ENCODE results near the gene C1QTNF5.
A peak's percentile ranks its signal among the peaks of the same experiment; 100 is the strongest.

C1QTNF5 gene

GRCh38 chr11:119317592-119318239, 23.0 kb downstream of the C1QTNF5 start:
- TF ChIP-seq CTBP1 (IDR thresholded peaks at IDR 0.05; ENCODE audit: borderline replicate concordance): no peak
- no peak for TF ChIP-seq BHLHE40 (IDR thresholded peaks at IDR 0.05; ENCODE audit: borderline replicate concordance)
- TF ChIP-seq ARNT (IDR thresholded peaks at IDR 0.05): no peak
- no peak for TF ChIP-seq L3MBTL2 (conservative IDR thresholded peaks at IDR 0.05)
- no peak for TF ChIP-seq SP1 (IDR thresholded peaks at IDR 0.05)
- TF ChIP-seq ZNF384 (IDR thresholded peaks at IDR 0.05): no peak
- TF ChIP-seq FOXK2 (IDR thresholded peaks at IDR 0.05): no peak
- no peak for TF ChIP-seq TARDBP (IDR thresholded peaks at IDR 0.05)
- TF ChIP-seq ELF4 (IDR thresholded peaks at IDR 0.05): no peak
- no peak for TF ChIP-seq FOXM1 (IDR thresholded peaks at IDR 0.05; ENCODE audit: borderline replicate concordance)
- TF ChIP-seq NFRKB (IDR thresholded peaks at IDR 0.05): no peak
- no peak for TF ChIP-seq PKNOX1 (IDR thresholded peaks at IDR 0.05)
- TF ChIP-seq SUZ12 (IDR thresholded peaks at IDR 0.05): no peak
- no peak for TF ChIP-seq LEF1 (IDR thresholded peaks at IDR 0.05; ENCODE audit: borderline replicate concordance)
- no peak for TF ChIP-seq HDGF (IDR thresholded peaks at IDR 0.05; ENCODE audit: borderline replicate concordance)
- no peak for TF ChIP-seq FOXA1 (IDR thresholded peaks at IDR 0.05)
- no peak for DNase-seq (ENCODE audit: extremely low spot score)
- ChIA-PET POLR2A (interaction anchor here (0.8 to 3.7 kb wide), 11 partner anchors 10 to 266 kb away, joined by 3 to 17 read pairs (median 4); partner anchors contain the start of genes CBL, DPAGT1 and RNF26), CTCF (interaction anchor here (0.6 to 1.3 kb wide), 2 partner anchors 22 to 158 kb away, joined by 3 read pairs; no protein-coding TSS in a partner anchor)

- no peak for TF ChIP-seq PKNOX1 (IDR thresholded peaks at IDR 0.05)
- TF ChIP-seq SP1 (IDR thresholded peaks at IDR 0.05): no peak
- TF ChIP-seq L3MBTL2 (conservative IDR thresholded peaks at IDR 0.05): peak; percentile 56
- TF ChIP-seq SUZ12 (IDR thresholded peaks at IDR 0.05): no peak
- no peak for TF ChIP-seq NFRKB (IDR thresholded peaks at IDR 0.05)
- no peak for TF ChIP-seq HDGF (IDR thresholded peaks at IDR 0.05; ENCODE audit: borderline replicate concordance)
- TF ChIP-seq TARDBP (IDR thresholded peaks at IDR 0.05): no peak
- TF ChIP-seq BHLHE40 (IDR thresholded peaks at IDR 0.05; ENCODE audit: borderline replicate concordance): no peak
- CTCF ChIA-PET: interaction anchor here (0.6 to 1.3 kb wide), 3 partner anchors 23 to 157 kb away, joined by 3 read pairs; no protein-coding TSS in a partner anchor
- DNase-seq (ENCODE audit: extremely low spot score): peak; percentile 72
- POLR2A ChIA-PET: interaction anchor here (0.8 to 3.7 kb wide), 13 partner anchors 9 to 266 kb away, joined by 3 to 17 read pairs (median 3); partner anchors contain the start of genes CBL, DPAGT1 and RNF26
Observed at GRCh38 chr11:119316729-119317591, 23.7 kb downstream of the C1QTNF5 start, which contains the start of gene MCAM. Gene MCAM, minus strand, starts transcription at chr11:119317130. Its CDS starts 29 bp downstream, at chr11:119317101.

- ChIA-PET CTCF (interaction anchor here (0.6 to 1.3 kb wide), 2 partner anchors 22 to 24 kb away, joined by 3 to 4 read pairs; no protein-coding TSS in a partner anchor), POLR2A (interaction anchor here (1.1 to 3.7 kb wide), 6 partner anchors 10 to 214 kb away, joined by 3 to 17 read pairs (median 7); partner anchors contain the start of genes CBL, DPAGT1 and RNF26)
- DNase-seq (ENCODE audit: extremely low spot score): no peak
- no peak for TF ChIP-seq PKNOX1 (IDR thresholded peaks at IDR 0.05)
- no peak for TF ChIP-seq ELF4 (IDR thresholded peaks at IDR 0.05)
- TF ChIP-seq BHLHE40 (IDR thresholded peaks at IDR 0.05; ENCODE audit: borderline replicate concordance): no peak
- TF ChIP-seq HDGF (IDR thresholded peaks at IDR 0.05; ENCODE audit: borderline replicate concordance): no peak
- TF ChIP-seq LEF1 (IDR thresholded peaks at IDR 0.05; ENCODE audit: borderline replicate concordance): no peak
- TF ChIP-seq ARNT (IDR thresholded peaks at IDR 0.05): no peak
- TF ChIP-seq NFRKB (IDR thresholded peaks at IDR 0.05): no peak
- TF ChIP-seq TARDBP (IDR thresholded peaks at IDR 0.05): no peak
- no peak for TF ChIP-seq SUZ12 (IDR thresholded peaks at IDR 0.05)
- TF ChIP-seq CTBP1 (IDR thresholded peaks at IDR 0.05; ENCODE audit: borderline replicate concordance): no peak
- TF ChIP-seq FOXA1 (IDR thresholded peaks at IDR 0.05): no peak
- no peak for TF ChIP-seq L3MBTL2 (conservative IDR thresholded peaks at IDR 0.05)
- TF ChIP-seq FOXM1 (IDR thresholded peaks at IDR 0.05; ENCODE audit: borderline replicate concordance): no peak
- no peak for TF ChIP-seq FOXK2 (IDR thresholded peaks at IDR 0.05)
- TF ChIP-seq ZNF384 (IDR thresholded peaks at IDR 0.05): no peak
- TF ChIP-seq SP1 (IDR thresholded peaks at IDR 0.05): no peak
Observed at GRCh38 chr11:119316016-119316728, 24.5 kb downstream of the C1QTNF5 start.

- ChIA-PET CTCF (interaction anchor here (0.6 to 1.1 kb wide), 3 partner anchors 23 to 406 kb away, joined by 3 to 4 read pairs (median 3); no protein-coding TSS in a partner anchor), POLR2A (interaction anchor here (1.1 kb wide), 1 partner anchor 9 kb away, joined by 3 read pairs; no protein-coding TSS in a partner anchor)
- no peak for DNase-seq (ENCODE audit: extremely low spot score)
- TF ChIP-seq CTBP1 (IDR thresholded peaks at IDR 0.05; ENCODE audit: borderline replicate concordance): no peak
- TF ChIP-seq FOXK2 (IDR thresholded peaks at IDR 0.05): no peak
- TF ChIP-seq LEF1 (IDR thresholded peaks at IDR 0.05; ENCODE audit: borderline replicate concordance): no peak
- TF ChIP-seq SP1 (IDR thresholded peaks at IDR 0.05): no peak
- no peak for TF ChIP-seq BHLHE40 (IDR thresholded peaks at IDR 0.05; ENCODE audit: borderline replicate concordance)
- no peak for TF ChIP-seq PKNOX1 (IDR thresholded peaks at IDR 0.05)
Observed at GRCh38 chr11:119315131-119316015, 25.3 kb downstream of the C1QTNF5 start.

Measured in HEK293T (cell line).